Measurements from ENCODE around the gene MOCOS.

Gene MOCOS, protein sequence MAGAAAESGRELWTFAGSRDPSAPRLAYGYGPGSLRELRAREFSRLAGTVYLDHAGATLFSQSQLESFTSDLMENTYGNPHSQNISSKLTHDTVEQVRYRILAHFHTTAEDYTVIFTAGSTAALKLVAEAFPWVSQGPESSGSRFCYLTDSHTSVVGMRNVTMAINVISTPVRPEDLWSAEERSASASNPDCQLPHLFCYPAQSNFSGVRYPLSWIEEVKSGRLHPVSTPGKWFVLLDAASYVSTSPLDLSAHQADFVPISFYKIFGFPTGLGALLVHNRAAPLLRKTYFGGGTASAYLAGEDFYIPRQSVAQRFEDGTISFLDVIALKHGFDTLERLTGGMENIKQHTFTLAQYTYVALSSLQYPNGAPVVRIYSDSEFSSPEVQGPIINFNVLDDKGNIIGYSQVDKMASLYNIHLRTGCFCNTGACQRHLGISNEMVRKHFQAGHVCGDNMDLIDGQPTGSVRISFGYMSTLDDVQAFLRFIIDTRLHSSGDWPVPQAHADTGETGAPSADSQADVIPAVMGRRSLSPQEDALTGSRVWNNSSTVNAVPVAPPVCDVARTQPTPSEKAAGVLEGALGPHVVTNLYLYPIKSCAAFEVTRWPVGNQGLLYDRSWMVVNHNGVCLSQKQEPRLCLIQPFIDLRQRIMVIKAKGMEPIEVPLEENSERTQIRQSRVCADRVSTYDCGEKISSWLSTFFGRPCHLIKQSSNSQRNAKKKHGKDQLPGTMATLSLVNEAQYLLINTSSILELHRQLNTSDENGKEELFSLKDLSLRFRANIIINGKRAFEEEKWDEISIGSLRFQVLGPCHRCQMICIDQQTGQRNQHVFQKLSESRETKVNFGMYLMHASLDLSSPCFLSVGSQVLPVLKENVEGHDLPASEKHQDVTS

DNA sequence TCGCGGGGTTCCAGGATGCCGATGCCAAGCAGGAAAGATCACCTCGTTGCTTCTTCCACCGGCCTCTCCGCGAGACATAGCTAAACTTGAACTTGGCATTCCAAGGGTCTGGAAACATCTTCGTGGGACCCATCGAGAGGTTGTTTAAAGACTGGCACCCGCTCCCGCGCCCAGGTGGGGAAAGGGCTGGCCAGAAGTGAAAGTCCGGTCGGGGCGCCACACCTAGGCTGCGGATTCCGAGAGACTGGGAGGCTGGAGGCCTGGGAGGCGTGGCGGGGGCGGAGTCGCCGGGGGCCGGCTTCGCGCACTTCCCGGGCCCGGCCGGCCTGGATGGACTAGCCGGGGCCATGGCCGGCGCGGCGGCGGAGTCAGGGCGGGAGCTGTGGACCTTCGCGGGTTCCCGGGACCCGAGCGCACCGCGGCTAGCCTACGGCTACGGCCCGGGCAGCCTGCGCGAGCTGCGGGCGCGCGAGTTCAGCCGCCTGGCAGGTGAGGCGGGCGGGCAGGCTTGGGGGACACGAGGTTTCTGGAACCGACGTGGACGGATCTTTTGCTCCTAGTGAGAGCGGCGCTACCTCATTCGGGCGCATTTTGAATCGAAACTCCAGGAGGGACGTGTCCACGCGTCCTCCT lies at the start of gene MOCOS:
Gene MOCOS, plus strand, starts transcription at position 305 of the 633 bp plus-strand sequence. Its CDS starts 43 bp downstream, at position 348.
- Histone ChIP-seq H3K9ac (ENCODE audit: low read depth, low read length) (peak within 1 kb of the TSS; percentile 79; the same call in 1 of the 2 replicates), H3K36me3 (ENCODE audit: insufficient read depth, low read depth, low read length) (no peaks in the 10 kb centered on the region), H3K4me3 (ENCODE audit: low read length) (peak within 1 kb of the TSS; percentile 81), H3K4me1 (ENCODE audit: insufficient read depth, low read length) (peaks cover 6% of the 10 kb centered on the region; the same call in 1 of the 2 replicates), H3K27me3 (ENCODE audit: insufficient read depth, low read length) (peaks cover 64% of the 10 kb centered on the region), H3K27ac (ENCODE audit: low read length) (no peak within 1 kb of the TSS), H3K9me3 (ENCODE audit: insufficient read depth, low read depth, low read length) (no peaks in the 10 kb centered on the region)

DNA sequence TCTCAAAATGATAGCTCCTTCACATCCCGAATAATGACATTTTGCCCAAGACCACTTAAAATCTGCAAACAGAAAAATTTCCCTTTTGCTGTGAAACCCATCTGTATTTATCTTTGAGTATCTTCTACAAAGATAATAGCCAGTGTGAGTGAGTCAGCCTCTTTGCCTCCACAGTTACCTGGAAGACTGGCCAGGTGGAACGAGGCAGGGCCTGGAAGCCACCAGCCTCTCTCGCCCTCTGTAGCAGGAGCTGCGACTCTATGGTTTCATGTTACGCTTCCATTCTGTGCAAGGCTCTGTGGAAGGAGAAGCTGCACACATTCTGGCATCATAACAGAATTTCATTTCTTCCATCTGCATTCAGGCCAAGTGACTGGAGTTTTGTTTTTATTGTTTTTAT lies 48.1 kb upstream of the MOCOS start:
- no peak overlapping the region for H3K4me3 ChIP-seq (ENCODE audit: low read length)
- no peaks in the 10 kb centered on the region for H3K9me3 ChIP-seq (ENCODE audit: insufficient read depth, low read depth, low read length)
- H3K27me3 ChIP-seq (ENCODE audit: insufficient read depth, low read length): no peaks in the 10 kb centered on the region
- H3K4me1 ChIP-seq (ENCODE audit: insufficient read depth, low read length): no peaks in the 10 kb centered on the region
- peaks cover 97% of the 10 kb centered on the region for H3K36me3 ChIP-seq (ENCODE audit: insufficient read depth, low read depth, low read length)
- no peak overlapping the region for H3K27ac ChIP-seq (ENCODE audit: low read length)
- no peak overlapping the region for H3K9ac ChIP-seq (ENCODE audit: low read depth, low read length)

DNA sequence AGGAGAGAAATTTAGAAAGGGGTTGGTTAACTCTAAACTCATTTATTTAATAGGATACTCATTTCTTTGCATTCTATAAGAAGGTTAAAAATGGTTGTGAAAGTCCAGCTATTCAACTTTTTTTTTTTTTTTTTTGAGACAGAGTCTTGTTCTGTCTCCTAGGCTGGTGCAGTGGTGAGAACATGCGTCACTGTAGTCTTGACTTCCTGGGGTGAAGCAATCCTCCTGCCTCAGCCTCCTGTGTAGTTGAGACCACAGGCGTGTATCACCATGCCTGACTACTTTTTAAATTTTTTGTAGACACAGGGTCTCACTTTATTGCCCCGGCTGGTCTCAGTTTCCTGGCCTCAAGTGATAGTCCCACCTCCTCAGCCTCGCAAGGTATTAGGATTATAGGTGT lies 45.7 kb upstream of the MOCOS start:
- H3K4me1 ChIP-seq (ENCODE audit: insufficient read depth, low read length): no peaks in the 10 kb centered on the region
- H3K27ac ChIP-seq (ENCODE audit: low read length): no peak overlapping the region
- no peaks in the 10 kb centered on the region for H3K9me3 ChIP-seq (ENCODE audit: insufficient read depth, low read depth, low read length)
- H3K9ac ChIP-seq (ENCODE audit: low read depth, low read length): no peak overlapping the region
- H3K27me3 ChIP-seq (ENCODE audit: insufficient read depth, low read length): no peaks in the 10 kb centered on the region
- no peak overlapping the region for H3K4me3 ChIP-seq (ENCODE audit: low read length)
- peaks cover 98% of the 10 kb centered on the region for H3K36me3 ChIP-seq (ENCODE audit: insufficient read depth, low read depth, low read length)

DNA sequence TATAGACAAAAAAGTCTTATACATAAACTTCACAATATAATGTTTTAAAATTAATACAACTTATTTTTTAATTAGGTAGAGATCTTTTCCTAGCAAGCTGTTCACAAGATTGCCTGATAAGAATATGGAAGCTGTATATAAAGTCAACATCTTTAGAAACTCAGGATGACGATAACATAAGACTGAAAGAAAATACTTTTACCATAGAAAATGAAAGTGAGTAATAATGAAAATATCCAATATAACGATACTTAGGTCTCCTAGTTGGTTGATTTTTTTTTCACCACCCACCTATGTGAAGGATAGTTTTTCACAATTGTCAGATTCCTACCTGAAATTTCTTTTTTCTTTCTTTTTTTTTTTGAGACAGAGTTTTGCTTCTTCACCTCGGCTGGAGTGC lies 44.5 kb upstream of the MOCOS start:
- Histone ChIP-seq H3K9me3 (ENCODE audit: insufficient read depth, low read depth, low read length) (no peaks in the 10 kb centered on the region), H3K9ac (ENCODE audit: low read depth, low read length) (no peak overlapping the region), H3K4me3 (ENCODE audit: low read length) (no peak overlapping the region), H3K27me3 (ENCODE audit: insufficient read depth, low read length) (no peaks in the 10 kb centered on the region), H3K27ac (ENCODE audit: low read length) (no peak overlapping the region), H3K4me1 (ENCODE audit: insufficient read depth, low read length) (no peaks in the 10 kb centered on the region), H3K36me3 (ENCODE audit: insufficient read depth, low read depth, low read length) (peaks cover 98% of the 10 kb centered on the region)

DNA sequence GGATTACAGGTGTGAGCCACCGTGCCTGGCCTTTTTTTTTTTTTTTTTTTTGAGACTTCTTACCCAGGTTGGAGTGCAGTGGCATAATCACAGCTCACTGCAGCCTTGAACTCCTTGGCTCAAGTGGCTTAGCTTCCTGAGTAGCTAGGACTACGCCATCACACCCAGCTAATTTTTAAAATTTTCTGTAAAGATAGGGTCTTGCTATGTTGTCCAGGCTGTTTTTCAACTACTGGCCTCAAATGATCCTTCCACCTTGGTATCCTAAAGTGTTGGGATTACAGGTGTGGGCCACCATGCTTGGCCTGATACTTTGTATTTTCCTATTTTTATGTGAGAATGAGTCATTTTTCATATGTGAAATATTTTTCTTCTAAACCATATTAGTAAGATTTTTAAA lies 43.9 kb upstream of the MOCOS start:
- H3K36me3 ChIP-seq (ENCODE audit: insufficient read depth, low read depth, low read length): peaks cover 98% of the 10 kb centered on the region
- no peaks in the 10 kb centered on the region for H3K9me3 ChIP-seq (ENCODE audit: insufficient read depth, low read depth, low read length)
- no peak overlapping the region for H3K27ac ChIP-seq (ENCODE audit: low read length)
- no peaks in the 10 kb centered on the region for H3K27me3 ChIP-seq (ENCODE audit: insufficient read depth, low read length)
- H3K4me3 ChIP-seq (ENCODE audit: low read length): no peak overlapping the region
- no peaks in the 10 kb centered on the region for H3K4me1 ChIP-seq (ENCODE audit: insufficient read depth, low read length)
- H3K9ac ChIP-seq (ENCODE audit: low read depth, low read length): no peak overlapping the region

DNA sequence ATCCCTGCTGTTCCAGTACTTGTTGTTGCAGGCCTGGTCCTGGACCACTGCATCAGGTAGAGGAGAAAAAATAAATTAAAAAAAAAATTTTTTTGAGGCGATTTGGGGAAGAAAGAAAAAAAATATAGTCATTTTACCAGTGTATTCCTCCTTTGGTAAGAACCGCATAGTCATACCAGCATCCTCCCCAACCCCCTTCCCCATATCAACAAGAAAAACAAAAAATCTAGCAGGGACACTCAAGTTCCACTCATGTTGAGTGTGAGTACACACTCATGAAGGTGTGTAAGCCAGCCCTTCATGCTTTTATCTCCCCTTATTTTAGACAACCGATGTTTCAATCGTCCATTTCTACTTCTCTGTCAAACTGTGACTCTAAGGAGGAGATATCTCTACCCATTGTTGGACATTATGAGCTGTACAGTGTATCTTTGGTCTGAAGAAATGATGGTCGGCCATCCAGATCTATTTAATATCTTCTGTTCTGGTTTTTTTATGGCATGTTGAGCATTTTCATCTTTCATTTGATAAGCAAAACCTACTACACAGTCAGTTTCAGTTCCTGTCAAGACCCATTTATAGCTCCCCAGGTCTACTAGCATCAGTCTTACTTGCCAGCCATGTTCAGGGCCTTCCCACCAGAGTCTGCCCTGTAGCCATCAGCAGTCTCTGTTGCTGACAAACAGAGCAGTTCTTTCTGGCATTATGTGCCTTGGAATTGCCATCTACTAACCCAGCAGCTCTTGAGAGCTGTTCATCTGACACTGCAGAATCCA lies 37.6 kb upstream of the MOCOS start:
- Histone ChIP-seq H3K9ac (ENCODE audit: low read depth, low read length) (no peak overlapping the region), H3K27ac (ENCODE audit: low read length) (no peak overlapping the region), H3K27me3 (ENCODE audit: insufficient read depth, low read length) (no peaks in the 10 kb centered on the region), H3K36me3 (ENCODE audit: insufficient read depth, low read depth, low read length) (peaks cover 100% of the 10 kb centered on the region), H3K4me1 (ENCODE audit: insufficient read depth, low read length) (no peaks in the 10 kb centered on the region), H3K9me3 (ENCODE audit: insufficient read depth, low read depth, low read length) (no peaks in the 10 kb centered on the region), H3K4me3 (ENCODE audit: low read length) (no peak overlapping the region)

DNA sequence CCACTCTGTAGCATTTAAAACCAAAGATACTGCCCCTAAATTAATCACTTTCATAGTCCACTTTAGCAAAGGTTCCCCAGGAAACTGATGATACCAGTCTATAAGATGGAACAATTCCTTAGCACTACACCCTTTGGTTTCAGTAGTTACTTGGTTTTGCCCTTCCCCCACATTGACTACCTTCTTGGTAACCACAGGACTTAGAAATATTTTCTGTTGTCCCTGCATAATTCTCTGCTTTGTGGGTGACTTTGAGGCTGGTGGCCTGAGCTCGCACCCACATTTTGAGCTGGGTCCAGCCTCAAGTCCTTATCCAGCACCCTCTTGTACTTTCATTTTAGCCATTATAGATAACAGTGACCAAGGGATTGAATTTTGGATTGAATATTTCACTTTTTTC lies 34.5 kb upstream of the MOCOS start:
- Histone ChIP-seq H3K36me3 (ENCODE audit: insufficient read depth, low read depth, low read length) (peaks cover 100% of the 10 kb centered on the region), H3K27me3 (ENCODE audit: insufficient read depth, low read length) (no peaks in the 10 kb centered on the region), H3K4me1 (ENCODE audit: insufficient read depth, low read length) (no peaks in the 10 kb centered on the region), H3K27ac (ENCODE audit: low read length) (no peak overlapping the region), H3K9ac (ENCODE audit: low read depth, low read length) (no peak overlapping the region), H3K4me3 (ENCODE audit: low read length) (no peak overlapping the region), H3K9me3 (ENCODE audit: insufficient read depth, low read depth, low read length) (no peaks in the 10 kb centered on the region)

DNA sequence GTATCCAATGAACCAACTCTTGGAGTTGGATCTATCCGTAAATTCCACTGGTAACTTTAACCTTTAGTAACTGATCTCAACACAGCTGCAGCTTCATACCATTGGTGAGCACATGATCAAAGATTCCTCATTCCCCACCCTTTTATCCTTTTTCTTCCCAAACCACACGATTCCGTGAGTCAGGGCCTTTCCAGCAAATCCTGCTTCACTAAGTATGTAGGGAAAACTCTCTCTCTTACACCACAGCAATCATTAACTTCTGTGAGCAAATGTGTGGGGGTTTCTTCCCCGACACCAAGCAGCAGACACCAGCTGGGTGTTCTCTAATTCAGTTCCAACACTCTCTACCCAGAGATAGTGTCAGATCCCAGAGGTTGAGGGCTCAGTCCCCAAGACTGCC lies 34.1 kb upstream of the MOCOS start:
- Histone ChIP-seq H3K9me3 (ENCODE audit: insufficient read depth, low read depth, low read length) (no peaks in the 10 kb centered on the region), H3K9ac (ENCODE audit: low read depth, low read length) (no peak overlapping the region), H3K27me3 (ENCODE audit: insufficient read depth, low read length) (no peaks in the 10 kb centered on the region), H3K4me1 (ENCODE audit: insufficient read depth, low read length) (no peaks in the 10 kb centered on the region), H3K4me3 (ENCODE audit: low read length) (no peak overlapping the region), H3K36me3 (ENCODE audit: insufficient read depth, low read depth, low read length) (peaks cover 100% of the 10 kb centered on the region), H3K27ac (ENCODE audit: low read length) (no peak overlapping the region)

DNA sequence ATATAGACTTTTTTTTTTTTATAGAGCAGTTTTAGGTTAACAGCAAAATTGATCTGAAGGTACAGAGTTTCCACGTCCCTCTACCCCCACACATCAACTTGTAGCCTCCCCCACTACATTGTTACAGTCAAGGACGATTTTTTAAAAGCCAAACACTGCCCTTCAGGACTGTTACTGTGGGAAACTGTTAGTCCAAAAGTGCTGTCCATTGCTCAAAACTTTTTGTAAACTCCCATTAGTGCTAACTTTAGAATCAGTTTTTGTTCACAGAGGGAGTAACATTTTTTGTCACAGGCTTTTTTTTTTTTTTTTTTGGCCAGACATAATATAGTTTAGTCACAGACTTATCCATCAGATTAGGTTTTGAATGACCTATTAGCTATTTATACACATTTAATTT lies 33.5 kb upstream of the MOCOS start:
- H3K36me3 ChIP-seq (ENCODE audit: insufficient read depth, low read depth, low read length): peaks cover 100% of the 10 kb centered on the region
- no peak overlapping the region for H3K9ac ChIP-seq (ENCODE audit: low read depth, low read length)
- no peaks in the 10 kb centered on the region for H3K9me3 ChIP-seq (ENCODE audit: insufficient read depth, low read depth, low read length)
- no peak overlapping the region for H3K27ac ChIP-seq (ENCODE audit: low read length)
- H3K4me1 ChIP-seq (ENCODE audit: insufficient read depth, low read length): no peaks in the 10 kb centered on the region
- H3K4me3 ChIP-seq (ENCODE audit: low read length): no peak overlapping the region
- no peaks in the 10 kb centered on the region for H3K27me3 ChIP-seq (ENCODE audit: insufficient read depth, low read length)

DNA sequence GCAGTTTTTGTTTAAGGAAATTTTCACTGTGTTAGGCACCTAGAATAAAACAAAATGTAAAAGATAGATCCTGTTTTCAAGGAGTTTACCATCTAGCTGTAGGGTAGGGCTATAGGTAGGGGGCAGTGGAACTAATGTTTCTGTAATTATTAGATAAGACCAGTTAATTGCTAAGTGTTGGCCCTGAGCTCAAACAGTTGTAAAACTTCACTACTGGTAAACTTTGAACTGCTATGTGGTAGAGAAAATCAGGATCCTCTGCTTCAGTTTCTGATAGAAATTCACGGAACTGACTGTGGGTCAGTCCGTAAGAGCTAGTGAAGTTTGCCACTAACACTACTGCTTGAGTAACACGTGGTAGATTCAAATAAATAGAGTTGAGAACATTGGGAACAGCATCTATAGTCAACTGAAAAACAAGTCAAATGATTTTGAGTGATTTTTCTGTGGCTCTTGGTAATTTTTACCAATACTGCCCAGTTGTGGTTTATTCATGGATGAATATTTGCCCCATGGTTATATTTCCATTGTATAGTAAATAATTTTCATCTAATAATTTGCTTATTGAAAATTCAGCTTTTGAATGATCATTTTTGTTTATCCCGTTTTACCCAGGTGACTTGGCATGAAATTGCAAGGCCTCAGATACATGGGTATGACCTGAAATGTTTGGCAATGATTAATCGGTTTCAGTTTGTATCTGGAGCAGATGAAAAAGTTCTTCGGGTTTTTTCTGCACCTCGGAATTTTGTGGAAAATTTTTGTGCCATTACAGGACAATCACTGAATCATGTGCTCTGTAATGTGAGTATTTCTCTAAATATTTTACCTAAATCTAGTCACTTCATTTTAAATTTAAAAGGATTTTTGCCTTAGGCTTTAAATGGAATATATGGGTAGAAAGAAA lies 31.2 kb upstream of the MOCOS start:
- Histone ChIP-seq H3K9ac (ENCODE audit: low read depth, low read length) (no peak overlapping the region), H3K4me3 (ENCODE audit: low read length) (no peak overlapping the region), H3K27ac (ENCODE audit: low read length) (no peak overlapping the region), H3K27me3 (ENCODE audit: insufficient read depth, low read length) (no peaks in the 10 kb centered on the region), H3K9me3 (ENCODE audit: insufficient read depth, low read depth, low read length) (no peaks in the 10 kb centered on the region), H3K4me1 (ENCODE audit: insufficient read depth, low read length) (no peaks in the 10 kb centered on the region), H3K36me3 (ENCODE audit: insufficient read depth, low read depth, low read length) (peaks cover 100% of the 10 kb centered on the region)

Measured in iPS-20b (cell line).